Ovary (tissue), 3 donors: ENCODE results near the gene FGFR1OP2.
A peak's percentile ranks its signal among the peaks of the same experiment; 100 is the strongest.

Experiments
- EP300 ChIP-seq: sonication (generic); formaldehyde crosslinking; IDR thresholded peaks from one replicate; pipeline ENCODE4 v1.6.1; 2017; ENCODE audit warnings: antibody characterized with exemption
- POLR2A ChIP-seq: fragments of 450-650 bp; IDR thresholded peaks from one replicate; pipeline ENCODE4 v1.6.1; 2017; ENCODE audit warnings: antibody characterized with exemption, mild to moderate bottlenecking, moderate library complexity
- TF ChIP-seq, protein P1 (sequence below), 3 donors: fragments of 450-650 bp in 2 of 3; fragments of 200-600 bp in 1 of 3; IDR thresholded peaks; one replicate each; pipeline versions ENCODE4 v1.5.1 to v1.8.0; 2016 to 2022; ENCODE audit warnings: antibody characterized with exemption in 3 of 3, mild to moderate bottlenecking in 1 of 3
- donor health status: DM: no; HTN: no; CAD: no.

DNA sequence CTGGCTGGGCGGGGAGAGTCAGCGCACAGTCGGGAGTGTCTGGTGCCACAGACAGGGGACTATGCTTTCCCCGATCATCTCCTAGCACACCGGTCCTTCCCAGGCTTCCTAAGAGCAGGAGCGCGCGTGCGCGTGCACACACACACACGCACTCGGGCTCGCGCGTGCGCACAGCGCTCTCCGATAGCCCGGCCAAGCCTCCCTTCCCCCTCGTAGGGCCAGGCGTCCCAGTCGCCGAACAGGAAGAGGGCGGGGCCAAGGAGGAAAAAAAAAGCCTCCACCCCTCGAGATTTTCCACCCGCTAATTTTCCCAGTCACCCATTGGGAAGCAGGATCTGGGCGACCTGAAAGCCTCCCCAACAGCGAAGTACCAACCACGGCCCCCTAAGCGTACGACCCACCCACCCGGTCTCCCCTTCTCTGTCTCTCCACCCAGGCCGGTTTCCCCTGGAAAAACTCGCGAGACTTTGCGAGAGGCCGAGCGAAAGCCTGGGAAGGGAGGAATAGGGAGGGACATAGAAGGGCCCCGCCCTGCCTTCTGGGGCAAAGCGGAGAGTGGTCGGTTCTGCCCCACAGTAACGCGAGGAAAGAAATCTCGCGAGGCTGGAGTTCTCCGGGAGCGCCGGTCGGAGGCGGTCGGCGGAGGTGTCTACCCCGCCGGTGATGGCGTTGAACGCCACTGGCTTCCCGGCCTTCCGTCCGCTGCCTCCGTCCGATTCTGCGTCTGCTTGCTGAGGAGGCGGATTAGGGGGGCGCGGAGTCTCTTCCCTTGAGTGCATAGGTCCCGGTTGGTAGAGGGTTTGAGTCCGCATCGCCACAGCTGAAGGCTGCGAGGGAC is at the start of gene FGFR1OP2, which contains the start of gene INTS13:
- TF ChIP-seq, protein P1, sequence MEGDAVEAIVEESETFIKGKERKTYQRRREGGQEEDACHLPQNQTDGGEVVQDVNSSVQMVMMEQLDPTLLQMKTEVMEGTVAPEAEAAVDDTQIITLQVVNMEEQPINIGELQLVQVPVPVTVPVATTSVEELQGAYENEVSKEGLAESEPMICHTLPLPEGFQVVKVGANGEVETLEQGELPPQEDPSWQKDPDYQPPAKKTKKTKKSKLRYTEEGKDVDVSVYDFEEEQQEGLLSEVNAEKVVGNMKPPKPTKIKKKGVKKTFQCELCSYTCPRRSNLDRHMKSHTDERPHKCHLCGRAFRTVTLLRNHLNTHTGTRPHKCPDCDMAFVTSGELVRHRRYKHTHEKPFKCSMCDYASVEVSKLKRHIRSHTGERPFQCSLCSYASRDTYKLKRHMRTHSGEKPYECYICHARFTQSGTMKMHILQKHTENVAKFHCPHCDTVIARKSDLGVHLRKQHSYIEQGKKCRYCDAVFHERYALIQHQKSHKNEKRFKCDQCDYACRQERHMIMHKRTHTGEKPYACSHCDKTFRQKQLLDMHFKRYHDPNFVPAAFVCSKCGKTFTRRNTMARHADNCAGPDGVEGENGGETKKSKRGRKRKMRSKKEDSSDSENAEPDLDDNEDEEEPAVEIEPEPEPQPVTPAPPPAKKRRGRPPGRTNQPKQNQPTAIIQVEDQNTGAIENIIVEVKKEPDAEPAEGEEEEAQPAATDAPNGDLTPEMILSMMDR (IDR thresholded peaks at IDR 0.05), result no peak
- peak; percentile 97 for TF ChIP-seq POLR2A
- no peak for TF ChIP-seq EP300
